ENCODE results near the gene ESYT2. TPM values are rescaled to one million over a fixed set of nuclear protein-coding genes. Genes with fewer than 3 reads are reported as not detected.

Gene ESYT2
- total RNA-seq, 1 experiment from 2014 or later: 68.2 TPM

- peaks cover 20 to 36% of the 10 kb centered on the region in 2 experiments for H3K36me3 ChIP-seq (ENCODE audit: control insufficient read depth in 1 of 2, insufficient read depth in 2 of 2, low read length in 2 of 2)
- no TSS peak for BruUV-seq (replicated peaks)
- DNase-seq (ENCODE audit: low read depth, low spot score) (no peak), ATAC-seq (no peak)
- H3K9me2 ChIP-seq (ENCODE audit: insufficient read depth): no peaks in the 10 kb centered on the region
- no peaks in the 10 kb centered on the region; the same call in 1 of the 2 replicates for H3K79me2 ChIP-seq (ENCODE audit: insufficient read depth, low read length)
- no peak overlapping the region for H3K27ac ChIP-seq (ENCODE audit: low read depth, low read length)
- POLR2A ChIA-PET: no interaction called here
- no peak overlapping the region for H2AFZ ChIP-seq (ENCODE audit: low read depth, low read length, poor library complexity, severe bottlenecking)
- no peak overlapping the region for H3K9ac ChIP-seq (ENCODE audit: low read length)
- no peaks in the 10 kb centered on the region for H3K4me1 ChIP-seq (ENCODE audit: control insufficient read depth in 1 of 2, insufficient read depth in 2 of 2, low read length in 2 of 2)
- H3K27me3 ChIP-seq (ENCODE audit: insufficient read depth, low read length): no peaks in the 10 kb centered on the region
- intact Hi-C loops (cut with micrococcal nuclease): no loop called here
- no peak overlapping the region for H3K4me3 ChIP-seq (replicated peaks in 1 of 2; ENCODE audit: low read depth in 1 of 2, low read length in 2 of 2)
- H3K9me3 ChIP-seq (ENCODE audit: control insufficient read depth in 1 of 2, insufficient read depth in 1 of 2, low read depth in 1 of 2, low read length in 2 of 2): no peaks in the 10 kb centered on the region
- no peak for TF ChIP-seq EZH2 (IDR thresholded peaks at IDR 0.05)
- no peak for TF ChIP-seq TCF7L2 (IDR thresholded peaks at IDR 0.05; ENCODE audit: borderline replicate concordance, extremely low read depth, insufficient read depth, insufficient read length)
- TF ChIP-seq, protein P1, sequence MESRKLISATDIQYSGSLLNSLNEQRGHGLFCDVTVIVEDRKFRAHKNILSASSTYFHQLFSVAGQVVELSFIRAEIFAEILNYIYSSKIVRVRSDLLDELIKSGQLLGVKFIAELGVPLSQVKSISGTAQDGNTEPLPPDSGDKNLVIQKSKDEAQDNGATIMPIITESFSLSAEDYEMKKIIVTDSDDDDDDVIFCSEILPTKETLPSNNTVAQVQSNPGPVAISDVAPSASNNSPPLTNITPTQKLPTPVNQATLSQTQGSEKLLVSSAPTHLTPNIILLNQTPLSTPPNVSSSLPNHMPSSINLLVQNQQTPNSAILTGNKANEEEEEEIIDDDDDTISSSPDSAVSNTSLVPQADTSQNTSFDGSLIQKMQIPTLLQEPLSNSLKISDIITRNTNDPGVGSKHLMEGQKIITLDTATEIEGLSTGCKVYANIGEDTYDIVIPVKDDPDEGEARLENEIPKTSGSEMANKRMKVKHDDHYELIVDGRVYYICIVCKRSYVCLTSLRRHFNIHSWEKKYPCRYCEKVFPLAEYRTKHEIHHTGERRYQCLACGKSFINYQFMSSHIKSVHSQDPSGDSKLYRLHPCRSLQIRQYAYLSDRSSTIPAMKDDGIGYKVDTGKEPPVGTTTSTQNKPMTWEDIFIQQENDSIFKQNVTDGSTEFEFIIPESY (IDR thresholded peaks at IDR 0.05; ENCODE audit: extremely low read depth, insufficient replicate concordance, low read length): no peak
- no peak for TF ChIP-seq ZNF274 (IDR thresholded peaks at IDR 0.05; ENCODE audit: low read depth, low read length)
- TF ChIP-seq, protein P2, sequence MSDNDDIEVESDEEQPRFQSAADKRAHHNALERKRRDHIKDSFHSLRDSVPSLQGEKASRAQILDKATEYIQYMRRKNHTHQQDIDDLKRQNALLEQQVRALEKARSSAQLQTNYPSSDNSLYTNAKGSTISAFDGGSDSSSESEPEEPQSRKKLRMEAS (IDR thresholded peaks at IDR 0.05): no peak
- no peak for TF ChIP-seq SRF (IDR thresholded peaks at IDR 0.05; ENCODE audit: low read depth)
- TF ChIP-seq, protein P3, sequence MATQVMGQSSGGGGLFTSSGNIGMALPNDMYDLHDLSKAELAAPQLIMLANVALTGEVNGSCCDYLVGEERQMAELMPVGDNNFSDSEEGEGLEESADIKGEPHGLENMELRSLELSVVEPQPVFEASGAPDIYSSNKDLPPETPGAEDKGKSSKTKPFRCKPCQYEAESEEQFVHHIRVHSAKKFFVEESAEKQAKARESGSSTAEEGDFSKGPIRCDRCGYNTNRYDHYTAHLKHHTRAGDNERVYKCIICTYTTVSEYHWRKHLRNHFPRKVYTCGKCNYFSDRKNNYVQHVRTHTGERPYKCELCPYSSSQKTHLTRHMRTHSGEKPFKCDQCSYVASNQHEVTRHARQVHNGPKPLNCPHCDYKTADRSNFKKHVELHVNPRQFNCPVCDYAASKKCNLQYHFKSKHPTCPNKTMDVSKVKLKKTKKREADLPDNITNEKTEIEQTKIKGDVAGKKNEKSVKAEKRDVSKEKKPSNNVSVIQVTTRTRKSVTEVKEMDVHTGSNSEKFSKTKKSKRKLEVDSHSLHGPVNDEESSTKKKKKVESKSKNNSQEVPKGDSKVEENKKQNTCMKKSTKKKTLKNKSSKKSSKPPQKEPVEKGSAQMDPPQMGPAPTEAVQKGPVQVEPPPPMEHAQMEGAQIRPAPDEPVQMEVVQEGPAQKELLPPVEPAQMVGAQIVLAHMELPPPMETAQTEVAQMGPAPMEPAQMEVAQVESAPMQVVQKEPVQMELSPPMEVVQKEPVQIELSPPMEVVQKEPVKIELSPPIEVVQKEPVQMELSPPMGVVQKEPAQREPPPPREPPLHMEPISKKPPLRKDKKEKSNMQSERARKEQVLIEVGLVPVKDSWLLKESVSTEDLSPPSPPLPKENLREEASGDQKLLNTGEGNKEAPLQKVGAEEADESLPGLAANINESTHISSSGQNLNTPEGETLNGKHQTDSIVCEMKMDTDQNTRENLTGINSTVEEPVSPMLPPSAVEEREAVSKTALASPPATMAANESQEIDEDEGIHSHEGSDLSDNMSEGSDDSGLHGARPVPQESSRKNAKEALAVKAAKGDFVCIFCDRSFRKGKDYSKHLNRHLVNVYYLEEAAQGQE (IDR thresholded peaks at IDR 0.05; ENCODE audit: low read depth): no peak
- TF ChIP-seq EGR1 (IDR thresholded peaks at IDR 0.05; ENCODE audit: low read depth): no peak
- no peak for TF ChIP-seq ZFX (IDR thresholded peaks at IDR 0.05)
- TF ChIP-seq, protein P4, sequence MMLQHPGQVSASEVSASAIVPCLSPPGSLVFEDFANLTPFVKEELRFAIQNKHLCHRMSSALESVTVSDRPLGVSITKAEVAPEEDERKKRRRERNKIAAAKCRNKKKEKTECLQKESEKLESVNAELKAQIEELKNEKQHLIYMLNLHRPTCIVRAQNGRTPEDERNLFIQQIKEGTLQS (IDR thresholded peaks at IDR 0.05): no peak
- TF ChIP-seq CTCF (IDR thresholded peaks at IDR 0.05 in 2 of 3, conservative IDR thresholded peaks at IDR 0.05 in 1 of 3; ENCODE audit: borderline replicate concordance in 1 of 3, insufficient read depth in 1 of 3, low read depth in 2 of 3, low read length in 2 of 3): no peak
- no peak for TF ChIP-seq JUND (IDR thresholded peaks at IDR 0.05)
- no peak for TF ChIP-seq POLR2AphosphoS5 (IDR thresholded peaks at IDR 0.05; ENCODE audit: low read depth, low read length)
- no peak for TF ChIP-seq CEBPB (IDR thresholded peaks at IDR 0.05; ENCODE audit: low read depth)
- no peak for TF ChIP-seq ELF1 (IDR thresholded peaks at IDR 0.05; ENCODE audit: borderline replicate concordance, low read depth)
- H4K20me1 ChIP-seq (ENCODE audit: insufficient read depth): no peaks in the 10 kb centered on the region
- no peak overlapping the region for H3K4me2 ChIP-seq (ENCODE audit: low read length)
- RAD21 ChIA-PET (ENCODE audit: low non-redundant PET in 1 of 2, low total read pairs in 2 of 2, uncharacterized antibody in 2 of 2, unreplicated experiment in 2 of 2): no interaction called here
- CTCF ChIA-PET: no interaction called here
Measured at GRCh38 chr7:158742065-158742821, 87.1 kb downstream of the ESYT2 start.

Data from HCT116 (cell line).